SU-DHL-6 (cell line): ENCODE results near the gene C19orf67.

ENCODE experiments used
- H2AFZ ChIP-seq: fragments of 200-600 bp; sonication (generic); 2 replicates; pipeline ENCODE4 v1.6.1; 2014; ENCODE audit warnings: low read depth, mild to moderate bottlenecking, moderate library complexity, mixed read lengths, antibody characterized with exemption, low read length; ENCODE audit not compliant: severe bottlenecking
- H3F3A ChIP-seq: fragments of 200-600 bp; shearing (Covaris generic); 2 replicates; pipeline ENCODE4 v1.6.0; 2016; ENCODE audit warnings: antibody characterized with exemption, mild to moderate bottlenecking; ENCODE audit not compliant: insufficient read depth
- H3K27ac ChIP-seq: fragments of 200-600 bp; sonication (generic); 2 replicates; pipeline ENCODE4 v1.5.1; 2016; ENCODE audit warnings: low read depth, mild to moderate bottlenecking, low read length, moderate library complexity, mixed read lengths
- H3K27me3 ChIP-seq: fragments of 200-600 bp; sonication (generic), shearing (Covaris generic); 2 replicates; pipeline ENCODE4 v1.6.0; 2014; ENCODE audit warnings: mild to moderate bottlenecking, low read length
- H3K36me3 ChIP-seq: fragments of 200-600 bp; sonication (generic); 2 replicates; pipeline ENCODE4 v1.6.1; 2014; ENCODE audit warnings: mild to moderate bottlenecking, low read length, mixed read lengths
- H3K4me2 ChIP-seq: fragments of 300-600, 200-600 bp; shearing (Covaris generic), sonication (generic); 2 replicates; pipeline ENCODE4 v1.6.0; 2014; ENCODE audit warnings: low read length, low read depth, mild to moderate bottlenecking; ENCODE audit not compliant: poor library complexity, severe bottlenecking
- H3K4me3 ChIP-seq: fragments of 200-600 bp; sonication (generic); 2 replicates; pipeline ENCODE4 v1.5.1; 2014; ENCODE audit warnings: antibody characterized with exemption, low read length, mild to moderate bottlenecking, mixed read lengths; ENCODE audit not compliant: insufficient read depth, poor library complexity, severe bottlenecking
- H3K79me2 ChIP-seq: fragments of 200-600 bp; sonication (generic); 2 replicates; pipeline ENCODE4 v1.6.1; 2014; ENCODE audit warnings: mild to moderate bottlenecking, low read length, moderate library complexity; ENCODE audit not compliant: insufficient read depth
- H3K9ac ChIP-seq: fragments of 200-600 bp; sonication (generic); 2 replicates; pipeline ENCODE4 v1.7.0; 2014; ENCODE audit warnings: mild to moderate bottlenecking, low read length
- H3K9me2 ChIP-seq: fragments of 200-600 bp; sonication (generic); replicated peaks from 2 replicates; pipeline ENCODE4 v1.6.1; 2014; ENCODE audit warnings: low read length; ENCODE audit not compliant: insufficient read depth
- H3K9me3 ChIP-seq: fragments of 200-600 bp; sonication (generic); 2 replicates; pipeline ENCODE4 v1.6.1; 2014; ENCODE audit warnings: low read length, mixed read lengths; ENCODE audit not compliant: insufficient read depth
- H4K20me1 ChIP-seq: fragments of 200-600 bp; sonication (generic); 2 replicates; pipeline ENCODE4 v1.6.1; 2014; ENCODE audit warnings: low read depth, mild to moderate bottlenecking, antibody characterized with exemption, low read length, moderate library complexity, mixed read lengths
- CTCF ChIP-seq: fragments of 200-600 bp; sonication (generic); IDR thresholded peaks from one replicate; pipeline ENCODE4 v1.5.1; 2017; ENCODE audit warnings: antibody characterized with exemption, mild to moderate bottlenecking, low read length, moderate library complexity; ENCODE audit not compliant: insufficient read depth, poor library complexity, severe bottlenecking
- EZH2phosphoT487 ChIP-seq: fragments of 200-600 bp; sonication (generic), shearing (Covaris generic); conservative IDR thresholded peaks from 2 replicates; pipeline ENCODE4 v1.6.1; 2018; ENCODE audit warnings: mild to moderate bottlenecking, antibody characterized with exemption, low read length, moderate library complexity, mixed read lengths

Gene C19orf67

GRCh38 chr19:14113762-14114414 lies 28.3 kb upstream of the C19orf67 start:
- Histone ChIP-seq H3K27ac (no peak overlapping the region), H3K79me2 (peaks cover 34% of the 10 kb centered on the region), H3K4me3 (no peak overlapping the region), H3K4me2 (no peak overlapping the region), H3K36me3 (no peaks in the 10 kb centered on the region), H3F3A (peaks cover 5% of the 10 kb centered on the region), H2AFZ (no peak overlapping the region), H4K20me1 (0 out of 2 replicates have a peak, but pooled peaks cover 3% of the 10 kb centered on the region), H3K9me2 (no peaks in the 10 kb centered on the region), H3K27me3 (no peaks in the 10 kb centered on the region), H3K9ac (no peak overlapping the region), H3K9me3 (no peaks in the 10 kb centered on the region)
- TF ChIP-seq EZH2phosphoT487 (no peak), CTCF (peak; percentile 36)

GRCh38 chr19:14112809-14113385 lies 27.3 kb upstream of the C19orf67 start:
- Histone ChIP-seq H4K20me1 (0 out of 2 replicates have a peak, but pooled peaks cover 3% of the 10 kb centered on the region), H3K4me3 (no peak overlapping the region), H3K79me2 (peaks cover 34% of the 10 kb centered on the region), H3K27ac (no peak overlapping the region), H3K9me3 (no peaks in the 10 kb centered on the region), H2AFZ (no peak overlapping the region), H3F3A (no peaks in the 10 kb centered on the region), H3K36me3 (no peaks in the 10 kb centered on the region), H3K4me2 (no peak overlapping the region), H3K9me2 (no peaks in the 10 kb centered on the region), H3K27me3 (no peaks in the 10 kb centered on the region), H3K9ac (no peak overlapping the region)
- TF ChIP-seq EZH2phosphoT487 = no peak
- no peak for TF ChIP-seq CTCF

- H3K27ac ChIP-seq = no peak overlapping the region
- 0 out of 2 replicates have a peak, but pooled peaks cover 3% of the 10 kb centered on the region for H4K20me1 ChIP-seq
- no peaks in the 10 kb centered on the region for H3F3A ChIP-seq
- TF ChIP-seq CTCF = no peak
- TF ChIP-seq EZH2phosphoT487 = no peak
- no peak overlapping the region for H3K4me2 ChIP-seq
- H3K9me3 ChIP-seq = no peaks in the 10 kb centered on the region
- no peak overlapping the region for H3K4me3 ChIP-seq
- H3K79me2 ChIP-seq = peaks cover 34% of the 10 kb centered on the region
- no peak overlapping the region for H3K9ac ChIP-seq
- H3K36me3 ChIP-seq = no peaks in the 10 kb centered on the region
- H3K27me3 ChIP-seq = no peaks in the 10 kb centered on the region
- H2AFZ ChIP-seq = no peak overlapping the region
- H3K9me2 ChIP-seq = no peaks in the 10 kb centered on the region
Measured at GRCh38 chr19:14112051-14112808, 26.6 kb upstream of the C19orf67 start.
